Neural crest cell (in vitro differentiated cells): ENCODE results near the gene LRCH1. TPM values are rescaled to one million over a fixed set of nuclear protein-coding genes. Genes with fewer than 3 reads are reported as not detected.
A peak's percentile ranks its signal among the peaks of the same experiment; 100 is the strongest.

Experiments
- DNase-seq: peaks from one replicate; pipeline ENCODE4 v3.0.0; 2021; ENCODE audit warnings: low read depth, mixed read lengths, low spot score
- H3K27ac Mint-ChIP-seq: one replicate; pipeline ENCODE4 v1.8.0; 2021; ENCODE audit warnings: mild to moderate bottlenecking, mixed read lengths; ENCODE audit not compliant: unreplicated experiment
- H3K27me3 Mint-ChIP-seq: 2 replicates; pipeline ENCODE4 v1.8.0; 2021; ENCODE audit warnings: low read depth, mild to moderate bottlenecking, mixed read lengths
- H3K36me3 Mint-ChIP-seq: 2 replicates; pipeline ENCODE4 v1.8.0; 2021; ENCODE audit warnings: low read depth, mild to moderate bottlenecking, mixed read lengths
- H3K4me1 Mint-ChIP-seq: 2 replicates; pipeline ENCODE4 v1.8.0; 2021; ENCODE audit warnings: mixed read lengths
- H3K4me3 Mint-ChIP-seq: one replicate; pipeline ENCODE4 v1.8.0; 2021; ENCODE audit warnings: mild to moderate bottlenecking, mixed read lengths
- H3K9me3 Mint-ChIP-seq: 2 replicates; pipeline ENCODE4 v1.8.0; 2021; ENCODE audit warnings: mixed read lengths
- total RNA-seq: library from RNA; stranded (reverse); gene quantifications from 2 replicates; pipeline ENCODE4 v1.2.1, GENCODE V29; 2021
- TF ChIP-seq, protein P1 (sequence below): fragments of 200-600 bp; sonication (generic); conservative IDR thresholded peaks from 2 replicates; pipeline ENCODE4 v1.5.0; 2021; ENCODE audit warnings: antibody characterized with exemption, mild to moderate bottlenecking

LRCH1 gene
- total RNA-seq, 1 donor from 2014 or later, result 15.8 TPM

DNA sequence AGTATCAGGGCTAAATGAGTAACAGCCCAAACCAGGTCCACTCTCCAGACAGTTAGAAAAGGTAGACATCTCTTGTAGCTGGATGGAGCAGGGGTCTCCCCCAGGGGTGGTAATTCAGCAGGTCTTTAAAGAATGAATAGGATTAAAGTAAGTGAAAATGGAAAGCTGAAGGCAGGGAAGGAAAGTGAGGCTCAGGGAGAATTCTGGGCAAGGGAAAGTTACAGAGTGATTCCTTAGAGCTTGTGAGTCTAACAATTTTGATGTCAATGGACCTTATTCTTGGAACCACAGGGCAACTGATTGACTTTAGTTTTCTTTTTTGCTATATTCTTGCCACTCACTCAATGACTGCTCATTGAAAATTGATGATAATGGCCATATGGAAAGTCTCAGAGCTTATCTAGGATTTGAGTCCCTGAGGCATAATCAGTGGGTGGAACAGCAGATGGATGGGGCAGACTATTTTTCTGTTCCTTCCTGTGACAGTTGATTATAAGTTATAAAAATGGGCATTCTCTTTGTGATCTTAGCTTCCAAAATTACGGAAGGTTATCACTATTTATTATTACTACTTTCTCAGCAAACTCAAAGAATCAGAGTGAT is 76.9 kb downstream of the LRCH1 start:
- H3K4me3 Mint-ChIP-seq, result peak overlapping the region; percentile 13
- TF ChIP-seq, protein P1, sequence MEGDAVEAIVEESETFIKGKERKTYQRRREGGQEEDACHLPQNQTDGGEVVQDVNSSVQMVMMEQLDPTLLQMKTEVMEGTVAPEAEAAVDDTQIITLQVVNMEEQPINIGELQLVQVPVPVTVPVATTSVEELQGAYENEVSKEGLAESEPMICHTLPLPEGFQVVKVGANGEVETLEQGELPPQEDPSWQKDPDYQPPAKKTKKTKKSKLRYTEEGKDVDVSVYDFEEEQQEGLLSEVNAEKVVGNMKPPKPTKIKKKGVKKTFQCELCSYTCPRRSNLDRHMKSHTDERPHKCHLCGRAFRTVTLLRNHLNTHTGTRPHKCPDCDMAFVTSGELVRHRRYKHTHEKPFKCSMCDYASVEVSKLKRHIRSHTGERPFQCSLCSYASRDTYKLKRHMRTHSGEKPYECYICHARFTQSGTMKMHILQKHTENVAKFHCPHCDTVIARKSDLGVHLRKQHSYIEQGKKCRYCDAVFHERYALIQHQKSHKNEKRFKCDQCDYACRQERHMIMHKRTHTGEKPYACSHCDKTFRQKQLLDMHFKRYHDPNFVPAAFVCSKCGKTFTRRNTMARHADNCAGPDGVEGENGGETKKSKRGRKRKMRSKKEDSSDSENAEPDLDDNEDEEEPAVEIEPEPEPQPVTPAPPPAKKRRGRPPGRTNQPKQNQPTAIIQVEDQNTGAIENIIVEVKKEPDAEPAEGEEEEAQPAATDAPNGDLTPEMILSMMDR, result no peak
- H3K27ac Mint-ChIP-seq, result no peak overlapping the region
- no peak for DNase-seq
- peaks cover 3% of the 10 kb centered on the region for H3K9me3 Mint-ChIP-seq
- peaks cover 3% of the 10 kb centered on the region for H3K36me3 Mint-ChIP-seq
- no peaks in the 10 kb centered on the region for H3K27me3 Mint-ChIP-seq
- peaks cover 55% of the 10 kb centered on the region for H3K4me1 Mint-ChIP-seq

DNA sequence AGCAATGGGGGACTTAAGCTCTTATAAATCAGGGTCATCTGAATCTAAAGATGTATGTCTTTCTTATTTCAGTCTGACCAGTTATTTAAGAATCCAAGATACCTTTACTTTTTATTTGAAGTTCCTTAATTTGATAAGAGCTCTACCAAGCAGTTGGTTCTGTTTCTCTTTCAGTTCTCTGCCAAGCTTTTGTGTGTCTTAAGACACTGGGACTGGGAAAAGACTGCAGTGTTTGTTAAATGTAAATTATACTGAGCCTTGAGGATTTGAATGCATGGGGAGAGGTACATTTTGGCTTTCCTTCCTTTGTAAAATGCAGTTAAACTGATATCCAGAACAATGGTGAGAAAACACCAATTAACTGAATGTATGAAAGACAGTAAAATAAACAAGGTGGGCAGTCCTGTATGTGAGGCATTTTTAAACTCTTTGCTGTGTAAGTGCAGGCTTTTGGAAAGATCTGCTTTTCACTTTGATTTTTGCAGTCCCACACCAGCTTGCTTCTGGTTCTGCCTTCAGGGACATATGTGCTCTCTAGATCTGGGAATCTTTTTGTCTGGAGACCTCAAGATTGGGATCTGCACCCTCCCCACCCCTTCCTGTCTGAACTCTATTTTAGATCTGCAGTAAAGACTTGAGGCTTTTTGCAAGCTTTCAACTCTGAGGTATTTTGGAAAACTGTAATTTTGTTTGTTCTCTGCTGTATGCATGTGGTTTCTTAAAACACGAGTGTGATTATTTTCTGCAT is 77.6 kb downstream of the LRCH1 start:
- TF ChIP-seq, protein P1, result no peak
- H3K4me3 Mint-ChIP-seq, result no peak overlapping the region

DNA sequence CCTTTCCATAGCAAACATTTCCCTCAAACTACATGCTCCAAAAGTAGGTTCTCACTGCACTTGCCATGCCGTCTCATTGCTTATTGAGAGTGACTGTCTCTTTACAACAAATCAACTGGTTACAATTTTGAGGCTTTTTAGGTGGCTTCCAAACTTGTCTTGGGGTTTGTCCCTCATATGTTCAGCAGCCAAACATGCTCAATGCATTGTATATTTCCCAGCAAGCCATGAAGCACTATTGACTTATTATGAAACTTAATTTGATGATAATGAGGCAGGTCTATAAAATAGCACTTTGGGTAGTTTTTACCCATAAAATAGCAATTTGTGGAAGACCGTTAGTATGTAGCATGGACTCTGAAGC is 78.2 kb downstream of the LRCH1 start:
- Mint-ChIP-seq H3K36me3 (peaks cover 3% of the 10 kb centered on the region), H3K4me3 (no peak overlapping the region), H3K9me3 (peaks cover 3% of the 10 kb centered on the region), H3K27me3 (no peaks in the 10 kb centered on the region), H3K4me1 (peaks cover 51% of the 10 kb centered on the region), H3K27ac (no peak overlapping the region)
- TF ChIP-seq, protein P1, result no peak
- no peak for DNase-seq

More for the DNA sequence above, 77.6 kb downstream of the LRCH1 start:
- Mint-ChIP-seq H3K4me1 (peaks cover 51% of the 10 kb centered on the region), H3K27me3 (no peaks in the 10 kb centered on the region), H3K9me3 (peaks cover 3% of the 10 kb centered on the region), H3K27ac (no peak overlapping the region), H3K36me3 (peaks cover 3% of the 10 kb centered on the region)
- DNase-seq, result no peak

DNA sequence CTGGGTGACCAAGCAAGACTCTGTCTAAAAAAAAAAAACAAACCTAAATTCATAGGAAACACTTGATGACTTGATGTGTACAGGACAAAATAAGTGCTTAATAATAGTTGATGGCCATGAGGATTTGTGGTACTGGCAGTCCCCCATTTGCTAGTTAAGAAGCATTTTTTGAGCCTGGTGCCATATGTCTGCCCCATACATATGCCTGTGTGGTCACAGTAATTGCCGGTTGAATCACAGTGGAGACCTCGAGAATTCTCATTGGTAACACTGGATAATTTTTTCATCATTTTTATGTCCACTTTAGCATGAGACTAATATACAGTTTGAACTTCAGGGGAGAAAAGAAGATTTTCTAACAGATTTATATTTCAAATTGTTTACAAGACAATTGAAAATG is 79.2 kb downstream of the LRCH1 start:
- Mint-ChIP-seq H3K4me1 (peaks cover 56% of the 10 kb centered on the region), H3K27me3 (no peaks in the 10 kb centered on the region)

DNA sequence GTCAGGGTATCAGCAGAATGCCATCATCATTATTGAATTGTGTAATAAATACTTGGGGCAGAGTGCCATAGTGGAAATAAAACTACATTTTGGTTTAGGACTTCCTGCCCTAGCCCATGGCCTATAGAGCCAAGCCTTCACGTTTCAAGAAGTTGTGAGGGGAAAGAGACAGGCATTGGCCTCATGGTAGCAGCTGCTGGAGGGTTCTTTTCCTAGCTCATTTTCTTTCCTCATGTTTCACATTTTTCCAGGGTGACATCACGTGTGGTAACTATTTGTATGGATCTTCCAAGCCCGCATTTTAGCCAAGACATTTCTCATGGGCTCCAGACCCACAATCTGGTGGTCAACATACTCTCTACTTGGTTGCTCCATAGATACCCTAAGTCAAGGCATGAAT is 80.4 kb downstream of the LRCH1 start:
- peak overlapping the region; percentile 8 for H3K27ac Mint-ChIP-seq
- no peak for DNase-seq
- peaks cover 8% of the 10 kb centered on the region for H3K36me3 Mint-ChIP-seq
- TF ChIP-seq, protein P1, result no peak
- no peaks in the 10 kb centered on the region for H3K27me3 Mint-ChIP-seq
- peaks cover 57% of the 10 kb centered on the region for H3K4me1 Mint-ChIP-seq
- H3K9me3 Mint-ChIP-seq, result no peaks in the 10 kb centered on the region
- peak overlapping the region; percentile 28 for H3K4me3 Mint-ChIP-seq

More for the DNA sequence above, 79.2 kb downstream of the LRCH1 start:
- TF ChIP-seq, protein P1, result no peak
- Mint-ChIP-seq H3K27ac (no peak overlapping the region), H3K36me3 (peaks cover 8% of the 10 kb centered on the region), H3K9me3 (peaks cover 3% of the 10 kb centered on the region), H3K4me3 (no peak overlapping the region)
- DNase-seq, result no peak
